Upper lobe of left lung (tissue), 6 donors: ENCODE results near the gene TCF21. TPM values are rescaled to one million over a fixed set of nuclear protein-coding genes. Genes with fewer than 3 reads are reported as not detected.
A peak's percentile ranks its signal among the peaks of the same experiment; 100 is the strongest.

Experiments
- ATAC-seq, 2 donors: fragments of 200-7000 bp; cut with Tn5 transposase; one replicate each; pipeline ENCODE4 v1.9.1; 2022; ENCODE audit warnings: mild to moderate bottlenecking in 2 of 2, moderate library complexity in 2 of 2; ENCODE audit not compliant: low FRiP score in 2 of 2
- DNase-seq, 2 donors: peaks; one replicate each; pipeline ENCODE4 v3.0.0-alpha.2; 2019 to 2020
- H3K27ac ChIP-seq, 4 donors: fragments of 200-600 bp; sonication (generic); one replicate each; pipeline ENCODE4 v1.5.1; 2016 to 2019
- H3K27me3 ChIP-seq, 4 donors: fragments of 200-600 bp; sonication (generic); one replicate each; pipeline ENCODE4 v1.5.1; 2017 to 2019
- H3K36me3 ChIP-seq, 4 donors: fragments of 200-600 bp; sonication (generic); one replicate each; pipeline ENCODE4 v1.5.1; 2016 to 2019
- H3K4me1 ChIP-seq, 4 donors: fragments of 200-600 bp; sonication (generic); one replicate each; pipeline ENCODE4 v1.5.1; 2018 to 2019
- H3K4me3 ChIP-seq, 4 donors: fragments of 200-600 bp; sonication (generic); one replicate each; pipeline ENCODE4 v1.5.1; 2017 to 2019; ENCODE audit warnings: mild to moderate bottlenecking in 2 of 4, moderate library complexity in 1 of 4
- H3K9me3 ChIP-seq, 4 donors: fragments of 200-600 bp; sonication (generic); one replicate each; pipeline ENCODE4 v1.5.1; 2018 to 2019
- CTCF ChIP-seq, 6 experiments: fragments of 450-650 bp in 4 of 6; fragments of 200-600 bp in 2 of 6; sonication (generic) in 2 of 6; IDR thresholded peaks; one replicate each; pipeline ENCODE4 v1.5.1; 2016 to 2019; ENCODE audit warnings: antibody characterized with exemption in 6 of 6
- EP300 ChIP-seq, 4 donors: sonication (generic); formaldehyde crosslinking; IDR thresholded peaks; one replicate each; pipeline ENCODE4 v1.5.1; 2017; ENCODE audit warnings: antibody characterized with exemption in 4 of 4, control low read depth in 2 of 4
- POLR2A ChIP-seq, 4 donors: fragments of 450-650 bp; IDR thresholded peaks; one replicate each; pipeline ENCODE4 v1.5.1; 2016 to 2017; ENCODE audit warnings: antibody characterized with exemption in 4 of 4, mild to moderate bottlenecking in 2 of 4
- POLR2AphosphoS5 ChIP-seq, 2 donors: sonication (generic); formaldehyde crosslinking; IDR thresholded peaks; one replicate each; pipeline ENCODE4 v1.5.1; 2017; ENCODE audit warnings: antibody characterized with exemption in 2 of 2
- WGBS, 2 donors: methylation state at CpG; one replicate each; pipeline ENCODE4 v1.1.5; 2017 to 2018; 5-methylcytosine and 5-hydroxymethylcytosine counted together
- total RNA-seq, 6 donors: library from RNA; depleted of rRNA in 4 of 6; stranded (reverse); fragments of >200 nt in 4 of 6; gene quantifications; one replicate each; pipeline versions ENCODE4 v1.1.0 to v1.2.1, GENCODE V29; 2016 to 2021
- donor health status: DM: no; HTN: no; CAD: no; lungs with moderate emphysema.
- donor health status: DM: no; HTN: yes; CAD: no; lungs with severe emphysema.

Gene TCF21
- total RNA-seq, 6 donors from 2014 or later: 13.8 to 68.6 (median 30.2) TPM

- peaks cover 0 to 58% (median 19%) of the 10 kb centered on the region in 4 donors for H3K27me3 ChIP-seq
- H3K9me3 ChIP-seq: no peaks in the 10 kb centered on the region
- peaks cover 0 to 4% (median 0%) of the 10 kb centered on the region in 4 donors for H3K36me3 ChIP-seq
- DNase-seq (peak in 1 of 2 donors; percentile 66), ATAC-seq (no peak)
- H3K4me1 ChIP-seq: peaks cover 11 to 26% (median 17%) of the 10 kb centered on the region in 4 donors
- no peak for TF ChIP-seq CTCF (IDR thresholded peaks at IDR 0.05)
- TF ChIP-seq POLR2A (IDR thresholded peaks at IDR 0.05): no peak
- TF ChIP-seq EP300 (IDR thresholded peaks at IDR 0.05): peak in 2 of 4 donors; percentile 29 to 54
- no peak for TF ChIP-seq POLR2AphosphoS5 (IDR thresholded peaks at IDR 0.05)
- peak overlapping the region; percentile 21 to 53 (median 38) for H3K4me3 ChIP-seq
- 3% methylated on average over 43 to 44 of the region's 45 CpGs for WGBS, 2 donors
- peak overlapping the region; percentile 84 to 86 (median 84) for H3K27ac ChIP-seq
These were observed 2.4 kb downstream of the TCF21 start for GRCh38 chr6:133891149-133891926.

GRCh38 chr6:133891927-133892812 is 3.3 kb downstream of the TCF21 start:
- Histone ChIP-seq H3K27ac (peak overlapping the region; percentile 84 to 86 (median 84)), H3K27me3 (peaks cover 0 to 60% (median 20%) of the 10 kb centered on the region in 4 donors), H3K9me3 (no peaks in the 10 kb centered on the region), H3K4me1 (peaks cover 11 to 26% (median 17%) of the 10 kb centered on the region in 4 donors), H3K4me3 (peak overlapping the region; percentile 21 to 53 (median 38)), H3K36me3 (peaks cover 0 to 4% (median 0%) of the 10 kb centered on the region in 4 donors)
- WGBS, 2 donors: 19 to 20% methylated on average over 12 of the region's 12 CpGs
- ATAC-seq (no peak), DNase-seq (no peak)
- no peak for TF ChIP-seq CTCF (IDR thresholded peaks at IDR 0.05)

- no peak for TF ChIP-seq POLR2A (IDR thresholded peaks at IDR 0.05)
- no peak for TF ChIP-seq CTCF (IDR thresholded peaks at IDR 0.05)
- no peak for TF ChIP-seq EP300 (IDR thresholded peaks at IDR 0.05)
- no peak for TF ChIP-seq POLR2AphosphoS5 (IDR thresholded peaks at IDR 0.05)
- H3K27me3 ChIP-seq: peaks cover 0 to 60% (median 20%) of the 10 kb centered on the region in 4 donors
- WGBS, 2 donors: 16 to 28% methylated on average over 41 of the region's 41 CpGs
- ATAC-seq (no peak), DNase-seq (peak in 1 of 2 donors; percentile 73)
- peak overlapping the region; percentile 40 to 84 (median 70) for H3K27ac ChIP-seq
- H3K4me1 ChIP-seq: peaks cover 11 to 26% (median 17%) of the 10 kb centered on the region in 4 donors
- no peaks in the 10 kb centered on the region for H3K9me3 ChIP-seq
- H3K4me3 ChIP-seq: peak overlapping the region in 3 of 4 donors; percentile 28 to 53 (median 48)
- H3K36me3 ChIP-seq: peaks cover 0 to 4% (median 0%) of the 10 kb centered on the region in 4 donors
These were observed 4.1 kb downstream of the TCF21 start for GRCh38 chr6:133892813-133893691.

GRCh38 chr6:133893946-133894345 is 5.0 kb downstream of the TCF21 start:
- peaks cover 0 to 59% (median 20%) of the 10 kb centered on the region in 4 donors for H3K27me3 ChIP-seq
- H3K4me1 ChIP-seq: peaks cover 11 to 26% (median 17%) of the 10 kb centered on the region in 4 donors
- H3K9me3 ChIP-seq: no peaks in the 10 kb centered on the region
- no peak for ATAC-seq
- peak overlapping the region in 1 of 4 donors; percentile 48 for H3K4me3 ChIP-seq
- no peak for DNase-seq
- H3K36me3 ChIP-seq: peaks cover 0 to 4% (median 0%) of the 10 kb centered on the region in 4 donors
- TF ChIP-seq POLR2AphosphoS5 (IDR thresholded peaks at IDR 0.05) (no peak), CTCF (IDR thresholded peaks at IDR 0.05) (no peak), EP300 (IDR thresholded peaks at IDR 0.05) (no peak), POLR2A (IDR thresholded peaks at IDR 0.05) (no peak)
- H3K27ac ChIP-seq: peak overlapping the region; percentile 55 to 84 (median 70)
- 30 to 31% methylated on average over 4 of the region's 4 CpGs for WGBS, 2 donors
